NAMALWA (cell line): ENCODE data around the gene LACC1.
A peak's percentile ranks its signal among the peaks of the same experiment; 100 is the strongest.

Experiments used
- DNase-seq: peaks from one replicate; pipeline ENCODE4 v3.0.0-alpha.2; 2015; ENCODE audit warnings: low spot score

The LACC1 gene

DNA sequence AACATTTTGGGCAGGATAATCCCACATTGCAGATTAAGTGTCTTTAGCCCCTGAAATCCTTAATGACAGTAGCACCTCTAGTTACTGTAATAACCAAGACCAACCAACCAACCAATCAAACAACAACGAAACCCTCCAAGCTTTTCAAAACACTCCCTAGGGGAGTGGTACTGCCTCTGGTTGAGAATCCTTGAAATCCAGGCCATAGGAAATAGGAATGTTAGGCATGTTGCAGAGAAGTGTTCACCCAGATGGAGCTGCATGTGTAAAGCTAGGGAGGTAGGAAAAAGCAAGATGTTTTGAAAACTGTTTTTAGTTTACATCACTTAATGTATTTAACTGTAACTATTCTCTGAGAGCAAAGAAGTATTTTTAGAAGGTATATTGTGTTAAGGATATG lies 4.5 kb downstream of the LACC1 start:
- DNase-seq = no peak

DNA sequence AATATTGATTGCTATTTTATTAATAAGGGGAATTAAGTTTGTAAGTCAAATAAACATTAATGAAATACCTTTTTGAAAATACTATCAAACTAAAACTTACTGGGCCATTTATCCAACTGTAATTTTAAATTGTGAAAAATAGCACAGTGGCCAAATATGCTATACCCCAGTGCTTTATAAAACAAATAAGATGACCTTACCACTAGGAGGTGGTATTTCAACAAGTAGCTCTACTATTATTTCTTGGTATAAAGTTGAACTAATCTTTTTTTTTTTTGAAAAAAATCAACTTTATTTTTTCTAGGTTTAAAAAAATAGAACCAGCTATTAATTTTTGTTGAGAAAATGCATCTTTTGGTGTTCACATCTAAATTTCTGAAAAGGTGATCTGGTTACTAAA lies 14.7 kb downstream of the LACC1 start:
- DNase-seq = peak; percentile 22

DNA sequence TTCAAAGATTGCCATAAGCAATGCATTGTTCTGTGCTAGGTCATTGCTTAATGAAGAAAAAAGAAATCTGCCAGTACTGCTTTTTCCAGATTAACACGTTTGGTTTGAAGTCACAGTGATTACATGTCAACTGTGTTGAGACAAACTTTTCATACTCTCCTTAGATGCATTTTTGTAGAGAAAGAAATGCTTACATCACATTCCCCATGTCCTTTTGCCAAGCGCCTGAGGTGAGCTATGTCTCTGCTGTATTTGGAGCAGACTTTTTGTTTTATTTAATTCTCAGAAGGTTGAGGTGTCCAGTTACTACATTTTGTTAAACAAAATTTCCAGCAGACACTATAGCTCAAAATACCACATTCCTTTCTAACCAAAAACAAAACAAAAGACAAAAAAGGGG lies 16.2 kb downstream of the LACC1 start:
- DNase-seq = no peak

DNA sequence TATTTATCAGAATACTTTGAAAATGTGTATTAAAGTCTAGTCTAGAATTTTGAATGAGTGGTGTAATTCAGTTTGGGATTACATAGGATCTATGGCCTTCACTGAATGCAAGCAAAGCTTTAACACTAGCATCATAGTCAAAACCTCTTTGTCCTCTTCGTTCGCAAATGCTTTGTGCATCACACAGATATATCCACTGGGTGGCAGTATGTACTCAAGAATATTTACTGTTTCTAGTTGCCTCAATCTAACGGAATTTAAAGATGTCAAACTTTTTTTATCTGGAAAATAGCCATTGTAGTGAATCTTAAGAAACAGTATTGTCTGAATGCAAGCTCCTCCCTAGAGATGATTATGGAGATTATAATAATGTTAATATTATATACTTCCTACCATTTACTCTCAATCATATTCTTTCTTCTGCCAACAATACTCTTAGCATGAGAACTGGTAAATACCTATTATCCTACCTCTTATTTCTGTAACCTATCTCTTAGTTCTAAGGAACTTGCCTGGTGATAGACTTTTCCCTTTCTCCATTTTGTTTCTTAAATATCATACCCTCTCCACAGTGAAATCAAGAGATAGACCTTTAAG lies 25.8 kb downstream of the LACC1 start:
- DNase-seq = peak; percentile 79

DNA sequence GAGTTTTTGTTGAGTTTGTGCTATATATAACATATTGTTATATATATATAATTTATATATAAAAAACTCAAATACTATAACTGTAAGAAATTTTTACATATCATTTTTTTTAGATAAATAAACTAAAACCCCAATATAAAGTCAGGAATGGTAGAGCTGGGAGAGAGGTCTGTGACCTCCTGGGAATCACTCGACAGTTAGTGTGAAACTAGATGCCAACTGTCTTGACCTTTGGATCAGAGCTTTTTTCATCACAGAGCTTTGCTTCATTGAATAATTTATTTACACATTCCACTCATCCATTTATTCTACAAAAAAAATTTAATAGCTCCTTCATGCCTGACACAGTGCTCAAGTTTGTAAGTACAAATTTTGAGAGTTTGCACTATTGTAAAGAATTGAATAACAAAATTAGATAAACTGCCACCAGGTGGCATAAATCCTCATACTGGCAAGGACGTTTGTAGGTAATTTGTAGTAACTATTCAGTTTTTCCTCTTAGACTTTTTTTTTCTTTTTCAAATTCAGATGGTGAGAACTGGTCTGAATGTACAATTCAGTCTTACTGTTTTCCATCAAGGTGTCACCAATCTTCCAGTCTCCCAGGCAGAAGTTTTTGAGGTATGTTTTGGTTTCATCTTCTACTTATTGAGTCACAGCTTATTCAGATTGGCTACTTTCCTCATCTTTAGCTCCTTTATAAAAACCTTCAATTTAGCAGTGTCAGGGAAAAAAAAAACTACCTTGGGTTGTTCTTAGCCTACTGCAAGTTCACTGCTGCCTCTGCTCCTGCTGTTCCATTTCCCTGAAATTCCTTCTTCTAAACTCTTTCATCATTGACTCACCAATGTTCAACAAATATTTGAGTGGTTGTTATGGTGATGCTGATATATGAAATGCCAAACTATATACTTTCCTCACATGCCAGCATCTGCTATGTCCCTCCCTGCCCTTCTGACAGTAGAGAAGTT lies 28.7 kb downstream of the LACC1 start:
- DNase-seq = peak; percentile 60

DNA sequence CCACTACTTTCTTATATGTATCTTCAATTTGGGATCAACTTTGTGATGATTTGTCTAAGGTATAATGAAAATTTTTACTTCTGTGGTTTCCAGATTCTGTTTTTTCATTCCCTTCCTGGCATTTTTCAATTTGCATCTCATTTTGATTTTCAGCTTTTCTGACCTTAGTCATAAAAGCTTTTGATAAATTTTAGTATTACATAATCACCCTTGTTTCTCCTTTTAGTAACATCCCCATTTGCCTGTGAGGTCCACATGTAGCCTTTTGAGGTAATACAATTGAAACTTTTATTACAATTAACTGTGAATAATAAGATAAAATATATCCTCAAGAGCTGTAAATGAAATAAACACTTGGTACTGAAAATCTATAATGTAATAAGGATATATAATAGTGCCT lies 31.2 kb downstream of the LACC1 start:
- no peak for DNase-seq

DNA sequence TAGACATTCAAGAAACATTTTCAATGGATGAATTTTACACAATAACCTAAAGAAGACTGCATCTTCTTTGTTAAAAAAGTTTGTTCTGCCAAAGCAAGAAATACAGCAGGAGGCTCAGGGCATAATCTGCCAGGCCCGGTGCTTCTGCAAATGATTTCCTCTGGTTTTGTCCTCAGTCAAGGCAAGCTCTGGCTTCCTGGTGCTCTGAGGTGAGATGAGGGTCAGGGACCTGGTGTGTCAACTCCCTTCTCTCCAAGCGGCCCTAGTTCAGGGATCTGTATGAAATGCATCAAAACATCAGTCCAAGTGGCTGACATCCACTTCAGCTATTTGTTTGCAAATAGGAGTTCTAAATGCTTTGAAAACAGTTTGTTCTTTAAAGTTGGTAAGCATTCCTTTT lies 31.6 kb downstream of the LACC1 start:
- no peak for DNase-seq

DNA sequence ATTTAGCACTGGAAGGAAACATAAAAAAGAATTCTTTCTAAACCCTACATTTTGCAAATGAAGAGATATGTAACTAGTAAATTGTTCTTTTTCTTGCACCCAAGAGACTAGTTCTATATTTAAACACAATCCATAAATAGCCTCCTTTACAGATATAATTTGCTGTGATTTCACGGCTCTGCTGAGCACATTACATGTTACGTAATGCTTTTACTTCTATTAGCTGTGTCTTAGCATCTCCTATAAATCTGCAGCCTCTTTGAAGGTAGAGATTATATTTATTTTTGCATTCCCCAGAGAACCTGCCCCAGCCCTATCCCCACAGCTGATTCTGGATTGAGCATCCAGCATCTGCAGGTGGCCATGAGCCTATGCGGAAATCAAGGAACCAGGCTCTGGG lies 32.2 kb downstream of the LACC1 start:
- DNase-seq = no peak

DNA sequence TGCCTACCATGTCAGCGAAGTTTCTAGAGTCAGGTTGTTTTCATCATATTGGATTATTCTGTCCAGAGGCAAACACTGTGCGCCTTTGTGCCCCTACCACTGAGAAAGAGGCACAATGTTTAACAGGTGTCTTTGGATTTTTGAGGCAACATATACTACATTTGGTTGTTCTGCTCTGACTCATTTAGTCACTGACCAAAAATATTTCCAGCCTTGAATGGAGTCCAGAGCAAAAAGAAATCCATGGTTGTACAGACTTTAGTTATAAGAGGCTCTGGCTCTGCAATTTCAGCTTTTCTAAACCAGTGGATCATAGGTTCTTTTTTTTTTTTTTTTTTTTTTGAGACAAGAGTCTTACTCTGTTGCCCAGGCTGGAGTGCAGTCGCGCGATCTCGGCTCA lies 35.7 kb downstream of the LACC1 start:
- no peak for DNase-seq

DNA sequence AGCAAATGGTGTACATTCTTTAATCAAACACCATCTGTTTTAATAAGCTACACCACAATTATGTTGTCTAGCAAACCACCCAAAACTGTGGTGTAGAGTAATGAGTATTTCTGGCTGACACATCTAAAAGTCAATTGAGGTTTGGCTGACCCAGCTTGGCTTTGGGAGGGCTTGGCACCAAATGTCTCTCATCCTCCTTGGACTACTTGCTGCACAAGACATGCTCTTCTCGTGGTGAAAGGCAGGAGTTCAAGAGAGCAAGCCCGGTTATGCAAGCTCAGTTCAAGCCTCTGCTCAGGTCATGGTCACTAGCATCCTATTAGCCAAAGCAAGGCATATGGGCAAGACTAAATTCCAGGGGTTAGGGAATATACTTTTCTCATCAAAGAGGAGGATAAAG lies 37.1 kb downstream of the LACC1 start:
- DNase-seq = no peak

DNA sequence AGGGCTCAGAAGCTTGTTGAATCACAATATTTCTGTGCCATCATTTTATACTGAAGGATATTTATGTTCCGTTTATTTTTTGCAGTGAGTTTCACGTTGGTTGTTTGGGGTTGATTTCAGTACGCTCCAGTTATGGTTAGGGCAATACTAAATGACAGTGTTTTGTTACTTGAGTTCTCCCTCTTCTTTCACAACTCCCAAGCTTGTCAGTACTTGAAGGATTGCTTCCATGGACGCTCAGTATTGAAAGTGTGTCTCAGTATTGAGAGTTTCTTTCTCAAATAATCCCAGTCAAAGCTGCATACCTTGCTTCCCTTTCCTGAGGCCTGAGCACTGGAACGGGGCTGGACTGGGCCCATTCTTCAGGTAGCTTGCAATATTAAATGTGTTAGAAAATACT lies 38.9 kb downstream of the LACC1 start:
- no peak for DNase-seq

DNA sequence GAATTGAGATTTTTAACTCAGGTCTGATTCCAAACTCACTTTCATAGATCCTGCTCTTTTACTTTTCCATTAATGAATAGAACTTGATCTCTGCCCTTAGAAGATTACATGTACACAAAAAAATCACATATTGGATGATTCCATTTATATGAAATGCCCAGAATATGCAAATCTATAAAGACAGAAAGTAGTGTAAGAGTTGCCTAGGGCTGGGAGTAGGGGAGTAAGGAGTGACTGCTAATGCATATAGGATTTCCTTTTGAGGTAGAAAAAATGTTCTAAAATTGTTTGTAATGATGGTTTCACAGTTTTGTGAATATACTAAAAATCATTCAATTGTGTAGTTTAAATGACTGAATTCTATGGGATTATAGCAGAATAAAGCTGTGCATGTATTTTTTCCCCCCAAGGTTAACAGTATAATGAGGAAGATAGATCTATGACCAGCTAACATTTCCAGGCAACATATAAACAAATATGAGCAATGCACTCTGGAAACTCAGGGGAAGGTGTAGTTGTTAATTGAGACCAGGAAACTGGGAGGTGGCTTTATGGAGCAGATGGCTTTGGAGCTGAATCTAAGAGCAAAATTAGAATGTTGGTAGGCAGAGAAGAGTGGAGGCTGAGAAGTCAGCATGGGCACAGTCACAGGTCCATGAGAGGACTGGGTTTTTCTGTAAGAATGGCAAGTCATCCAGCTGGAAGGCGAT lies 41.4 kb downstream of the LACC1 start:
- no peak for DNase-seq

DNA sequence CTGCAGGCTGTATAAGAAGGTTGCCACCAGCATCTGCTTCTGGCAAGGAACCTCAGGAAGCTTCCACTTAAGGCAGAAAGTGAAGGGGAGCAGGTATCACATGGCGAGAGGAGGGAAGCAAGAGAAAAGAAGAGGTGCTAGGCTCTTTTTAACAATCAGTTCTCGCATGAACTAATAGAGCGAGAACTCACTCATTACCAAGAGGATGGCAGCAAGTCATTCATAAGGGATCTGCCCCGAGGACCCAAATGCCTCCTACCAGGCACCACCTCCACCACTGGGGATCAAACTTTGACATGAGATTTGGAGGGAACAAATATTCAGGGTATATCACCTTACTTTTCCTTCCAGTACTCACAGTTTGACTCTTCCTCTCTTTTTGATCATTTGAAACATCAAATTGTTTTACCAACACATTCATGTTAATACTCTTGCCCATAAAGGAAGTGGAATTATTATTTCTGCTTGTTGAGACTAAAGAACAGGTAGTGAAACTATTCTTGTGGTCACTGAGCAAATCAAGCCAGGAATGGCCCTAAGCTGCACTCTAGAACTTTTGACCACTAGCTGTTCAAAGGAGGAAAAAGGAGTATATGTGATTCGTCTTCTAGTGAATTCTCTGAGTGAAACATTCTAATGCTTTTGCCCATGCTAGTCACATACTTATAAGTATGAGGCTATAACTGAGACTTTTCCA lies 45.0 kb downstream of the LACC1 start:
- peak; percentile 17 for DNase-seq

DNA sequence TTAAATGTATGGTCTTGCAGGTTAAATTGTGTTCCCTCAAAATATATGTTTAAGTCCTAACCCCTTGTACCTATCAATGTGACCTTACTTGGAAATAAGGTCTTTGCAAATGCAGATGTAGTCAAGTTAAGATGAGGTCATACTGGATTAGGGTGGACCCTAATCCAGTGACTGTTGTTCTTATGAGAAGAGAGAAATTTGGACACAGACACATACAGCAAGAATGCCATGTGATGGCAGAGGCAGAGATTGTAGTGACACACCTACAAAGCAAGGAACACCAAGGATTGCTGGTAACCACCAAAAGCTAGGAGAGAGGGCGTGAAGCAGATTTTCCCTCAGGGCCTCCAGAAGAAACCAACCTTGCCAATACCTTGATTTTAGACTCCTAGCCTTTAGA lies 50.2 kb downstream of the LACC1 start:
- DNase-seq = no peak

DNA sequence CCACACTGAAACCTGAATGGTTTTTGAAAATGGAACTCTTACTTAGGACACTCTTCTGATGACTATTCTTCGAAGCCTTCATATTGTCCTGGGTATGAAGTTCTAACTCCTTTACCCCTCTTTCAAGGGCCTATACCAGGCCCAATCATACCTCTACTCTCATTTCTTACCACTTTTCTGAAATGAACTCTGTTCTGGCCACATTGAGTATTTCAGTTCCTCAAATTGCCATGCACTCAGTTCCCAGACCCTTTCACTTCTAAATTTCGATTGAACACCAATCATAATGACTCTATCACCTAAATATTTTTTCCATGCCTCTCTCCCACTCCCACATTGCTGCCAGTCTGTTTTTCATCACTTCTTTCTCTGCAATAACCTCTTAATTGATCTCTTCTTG lies 53.7 kb downstream of the LACC1 start:
- DNase-seq = no peak

DNA sequence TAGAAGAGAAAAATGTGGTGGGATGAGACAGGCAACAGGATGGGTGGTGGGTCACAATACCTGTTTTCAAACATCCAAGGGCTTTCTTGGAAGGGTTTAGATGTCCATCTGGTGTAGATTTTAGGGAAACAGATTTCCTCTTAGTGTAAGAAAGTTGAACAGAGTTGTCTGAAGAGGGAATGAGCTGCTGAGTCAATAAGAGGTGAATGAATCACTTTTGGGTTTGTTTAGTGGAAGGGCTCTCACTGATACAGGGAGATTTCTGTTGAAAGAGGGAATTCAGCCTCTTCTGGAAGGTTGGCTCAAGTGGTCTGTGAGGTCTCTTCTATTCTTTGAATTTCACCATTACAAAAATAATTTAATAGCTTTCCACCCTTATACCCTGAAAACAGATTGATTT lies 54.6 kb downstream of the LACC1 start:
- no peak for DNase-seq

DNA sequence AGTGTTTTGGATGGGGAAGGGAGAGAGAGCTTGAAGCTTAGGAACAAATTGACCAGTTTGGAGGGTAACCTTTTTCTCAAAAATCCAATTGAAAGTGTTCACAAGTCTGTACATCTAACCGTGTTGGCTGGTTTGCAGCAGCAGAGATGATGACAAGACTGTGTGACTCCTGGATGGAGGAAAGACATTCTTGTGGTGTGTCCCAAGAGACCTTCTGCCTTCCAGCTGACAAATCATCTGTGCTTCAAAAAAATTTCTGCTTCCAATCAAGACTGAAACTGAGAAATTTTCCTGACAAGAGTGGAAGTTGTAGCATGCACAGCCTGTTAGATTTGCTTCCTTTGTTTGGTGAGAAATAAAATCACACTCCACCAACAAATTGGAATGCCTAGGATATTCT lies 56.2 kb downstream of the LACC1 start:
- DNase-seq = no peak

DNA sequence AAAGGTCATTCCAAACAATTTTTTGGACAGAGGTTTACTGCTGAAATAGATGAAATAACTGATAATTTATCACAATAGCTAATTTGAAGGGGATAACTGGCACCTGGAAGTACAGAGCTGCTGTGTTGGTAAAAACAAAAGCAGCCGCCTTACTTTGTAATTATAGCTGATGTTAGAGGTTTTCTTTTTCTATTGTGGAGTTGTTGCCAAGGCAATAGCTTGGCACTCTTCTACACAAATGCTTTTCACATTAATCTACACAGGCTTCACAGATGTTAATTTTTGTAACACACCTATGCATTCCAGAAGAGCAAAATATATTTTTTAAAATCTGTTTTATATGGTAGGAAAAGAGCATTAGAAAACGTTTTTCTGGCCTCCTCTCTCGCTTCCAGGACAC lies 56.9 kb downstream of the LACC1 start:
- no peak for DNase-seq

DNA sequence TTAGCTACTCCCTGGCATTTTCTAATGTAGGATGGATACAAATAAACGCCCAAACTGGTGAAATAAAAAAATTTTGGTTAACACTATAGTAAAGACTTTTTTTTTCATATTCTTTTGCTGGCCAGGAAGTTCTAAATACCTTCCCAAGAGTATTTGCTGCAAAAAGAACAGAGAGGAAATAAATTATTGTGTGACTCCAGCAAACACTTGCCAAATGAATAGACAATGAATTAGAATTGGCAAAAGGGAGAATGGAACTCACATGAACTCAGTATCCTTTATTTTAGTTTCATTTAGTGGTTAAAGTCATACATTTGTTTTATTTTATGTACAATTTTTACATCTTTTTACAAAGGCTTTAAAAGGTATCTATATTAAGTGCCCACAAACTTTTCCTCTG lies 58.1 kb downstream of the LACC1 start:
- DNase-seq = no peak

DNA sequence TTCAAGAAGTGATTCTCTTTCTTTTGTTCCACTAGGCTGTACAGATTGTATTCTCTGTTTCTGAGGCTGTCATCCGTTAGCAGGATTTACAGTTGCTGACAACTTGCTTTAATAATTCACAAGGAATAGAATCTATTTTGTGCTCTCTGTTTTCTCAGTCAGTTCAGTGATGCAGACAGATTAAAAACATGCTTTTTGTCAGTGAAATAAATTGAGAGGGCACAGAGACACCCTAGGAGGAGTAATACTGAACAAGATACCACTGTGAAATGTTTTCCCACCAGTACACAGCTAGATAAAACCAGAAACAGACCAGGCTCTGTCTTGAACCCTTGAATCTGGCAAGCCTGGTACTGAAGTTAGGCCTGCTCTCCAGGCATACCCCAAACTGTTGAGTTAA lies 58.7 kb downstream of the LACC1 start:
- no peak for DNase-seq

DNA sequence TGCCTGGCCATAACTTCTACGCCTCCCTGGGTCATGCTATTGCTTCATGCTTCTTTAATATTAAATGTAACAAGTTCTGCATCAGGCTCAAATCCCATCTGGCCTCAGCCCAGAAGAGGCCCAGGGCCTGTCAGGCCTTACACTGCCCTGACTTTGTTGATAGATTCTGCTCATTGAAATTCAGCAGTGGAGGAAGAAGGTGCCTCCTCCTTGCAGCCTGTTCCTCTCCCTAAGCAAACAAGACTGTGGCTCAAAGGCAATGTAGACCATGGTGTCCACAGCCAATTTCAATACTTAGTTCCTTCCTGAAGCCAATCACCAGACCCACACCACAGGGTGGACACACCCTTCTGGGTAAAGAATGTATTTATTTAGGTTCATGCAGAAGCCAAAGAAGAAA lies 59.4 kb downstream of the LACC1 start:
- DNase-seq = no peak

DNA sequence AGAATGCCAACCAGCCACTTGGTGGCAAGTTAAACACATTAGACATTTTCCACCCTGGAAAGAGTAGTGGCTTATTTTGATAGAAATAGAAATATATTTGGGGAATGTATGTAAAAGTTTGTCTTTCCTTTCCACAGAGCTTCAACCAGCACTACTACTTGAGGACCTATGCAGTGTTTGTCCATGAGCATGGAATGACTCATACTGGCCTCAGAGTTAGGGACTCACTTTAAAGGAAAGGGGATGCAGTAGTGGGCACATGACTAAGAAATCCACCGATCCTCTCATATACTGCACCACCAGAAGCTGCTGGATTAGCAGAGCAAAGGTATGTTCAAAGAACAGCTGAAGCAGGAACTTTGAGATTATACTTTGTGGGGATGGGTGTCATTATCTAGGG lies 62.6 kb downstream of the LACC1 start:
- no peak for DNase-seq
